NCI-H2196 (cell line): ENCODE results near the gene SCAMP4.

Source experiments
- DNase-seq: peaks from one replicate; lab custom pipeline; 2025; ENCODE audit not compliant: unreplicated experiment; lab: John Stamatoyannopoulos, UW

Gene SCAMP4

DNA sequence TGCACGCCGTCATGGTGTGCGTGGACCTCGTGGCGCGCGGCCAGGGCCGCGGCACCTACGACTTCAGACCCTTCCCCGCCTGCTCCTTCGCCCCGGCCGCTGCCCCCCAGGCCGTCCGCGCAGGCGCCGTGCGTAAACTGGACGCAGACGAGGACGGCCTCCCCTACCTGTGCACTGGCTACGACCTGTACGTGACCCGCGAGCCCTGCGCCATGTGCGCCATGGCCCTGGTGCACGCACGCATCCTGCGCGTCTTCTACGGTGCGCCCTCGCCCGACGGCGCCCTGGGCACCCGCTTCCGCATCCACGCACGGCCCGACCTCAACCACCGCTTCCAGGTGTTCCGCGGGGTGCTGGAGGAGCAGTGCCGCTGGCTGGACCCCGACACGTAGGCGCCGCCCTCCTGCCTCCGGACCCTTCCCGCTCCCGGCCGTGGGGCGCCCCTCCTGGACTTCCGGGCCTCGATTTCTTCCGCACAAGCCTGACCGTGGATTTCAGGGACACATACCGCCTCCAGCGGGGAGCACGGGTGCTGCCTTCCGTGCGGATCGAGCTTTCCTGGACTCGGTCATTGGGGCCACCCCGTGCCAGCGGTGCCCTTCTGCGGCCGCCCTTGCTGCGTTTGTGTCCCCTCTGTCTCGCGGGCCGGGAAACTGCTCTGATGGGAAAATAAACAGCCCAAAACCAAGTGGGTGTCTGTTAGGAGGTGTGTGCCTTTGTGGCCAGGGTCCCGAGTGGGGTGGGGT lies 7.7 kb downstream of the SCAMP4 start:
- no peak for DNase-seq

DNA sequence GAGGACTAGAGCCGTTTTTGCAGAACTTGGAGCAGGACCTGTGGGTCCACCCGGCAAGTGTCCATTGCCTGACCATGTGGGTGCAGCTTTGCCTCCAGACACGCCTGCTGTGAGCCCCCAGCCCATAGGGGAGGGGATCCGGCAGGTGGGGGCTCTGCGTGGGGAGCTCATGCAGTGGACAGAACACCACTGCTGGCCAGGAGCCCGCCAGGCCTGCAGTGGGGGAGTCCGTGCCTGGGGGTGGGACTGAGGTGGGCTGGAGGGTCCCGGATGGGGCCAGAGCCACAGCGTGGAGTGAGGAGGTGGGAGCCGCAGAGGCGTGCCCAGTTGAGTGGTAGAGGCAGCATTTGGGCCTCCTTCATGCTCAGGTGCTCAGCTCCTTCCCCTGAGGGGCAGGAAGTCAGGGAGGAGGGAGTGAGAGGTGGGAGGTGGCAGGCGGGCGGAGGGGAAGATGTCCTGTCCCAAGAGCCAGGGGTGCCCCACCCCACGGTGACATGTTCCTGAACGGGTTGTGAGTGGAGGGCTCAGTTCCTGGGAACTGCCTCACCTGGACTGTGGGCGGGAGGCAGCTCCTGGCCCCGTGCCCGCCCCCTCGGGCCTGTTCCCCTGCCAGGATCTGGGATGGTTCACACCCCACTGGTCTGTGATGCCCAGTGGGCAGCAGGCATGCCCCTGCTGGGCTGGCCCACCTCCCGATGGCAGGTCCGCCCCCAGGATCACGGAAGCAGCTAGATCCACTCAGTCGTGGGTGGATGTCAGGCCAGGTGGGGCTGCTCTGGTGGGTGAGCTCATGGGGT lies 8.8 kb downstream of the SCAMP4 start:
- no peak for DNase-seq

DNA sequence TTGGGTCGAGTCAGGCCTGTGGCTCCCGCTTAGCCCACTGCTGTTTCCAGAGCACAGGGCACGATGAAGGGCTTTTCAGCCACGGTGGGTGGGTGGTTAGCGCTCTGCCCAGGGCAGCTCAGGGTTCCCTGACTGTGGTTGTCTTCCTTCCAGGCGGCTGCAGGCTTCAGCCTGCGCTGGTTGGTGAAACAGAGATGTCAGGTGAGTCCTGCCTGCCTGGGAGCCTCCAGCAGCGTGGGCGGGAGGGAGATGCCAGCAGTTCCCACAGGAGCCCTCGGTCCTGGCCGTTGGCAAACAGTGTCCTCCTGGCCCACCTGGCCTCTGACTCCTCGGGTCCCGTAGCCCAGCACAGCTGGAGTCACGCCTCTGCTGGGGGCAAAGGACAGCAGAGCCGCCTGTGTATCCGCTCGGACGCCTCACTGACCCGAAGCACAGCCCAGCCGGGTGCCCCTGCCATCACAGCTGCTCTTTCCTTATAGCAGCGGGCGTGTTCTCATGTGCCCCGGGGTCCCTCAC lies 9.7 kb downstream of the SCAMP4 start:
- DNase-seq, result no peak

DNA sequence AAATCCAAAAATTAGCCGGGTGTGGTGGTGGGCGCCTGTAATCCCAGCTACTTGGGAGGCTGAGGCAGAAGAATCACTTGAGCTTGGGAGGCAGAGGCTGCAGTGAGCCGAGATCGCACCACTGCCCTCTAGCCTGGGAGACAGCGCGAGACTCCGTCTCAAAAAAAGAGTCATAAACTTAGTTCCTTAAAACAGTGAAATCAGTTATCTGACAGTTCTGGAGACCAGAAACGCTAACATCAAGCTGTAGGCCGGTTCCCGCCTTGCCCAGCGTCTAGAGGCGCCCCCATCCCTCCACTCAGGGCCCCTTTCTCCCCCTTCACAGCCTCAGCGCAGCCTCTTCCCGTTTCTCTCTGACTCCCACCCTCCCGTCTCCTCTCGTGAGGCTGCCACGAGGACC lies 11.9 kb downstream of the SCAMP4 start:
- DNase-seq, result no peak

DNA sequence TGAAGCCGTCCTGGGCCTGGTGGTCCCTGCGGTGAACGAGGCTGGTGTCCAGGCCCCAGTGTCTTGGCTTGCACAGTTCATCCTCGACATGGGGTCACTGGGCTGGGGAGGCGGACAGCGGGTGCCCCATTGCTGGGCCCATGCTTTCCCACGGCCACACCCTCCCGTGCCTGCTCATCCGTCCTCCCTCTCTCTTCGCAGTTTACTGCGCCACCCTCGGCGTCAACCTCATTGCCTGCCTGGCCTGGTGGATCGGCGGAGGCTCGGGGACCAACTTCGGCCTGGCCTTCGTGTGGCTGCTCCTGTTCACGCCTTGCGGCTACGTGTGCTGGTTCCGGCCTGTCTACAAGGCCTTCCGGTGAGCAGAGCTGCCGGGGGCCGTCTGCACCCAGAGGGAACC lies 12.7 kb downstream of the SCAMP4 start:
- DNase-seq, result no peak

DNA sequence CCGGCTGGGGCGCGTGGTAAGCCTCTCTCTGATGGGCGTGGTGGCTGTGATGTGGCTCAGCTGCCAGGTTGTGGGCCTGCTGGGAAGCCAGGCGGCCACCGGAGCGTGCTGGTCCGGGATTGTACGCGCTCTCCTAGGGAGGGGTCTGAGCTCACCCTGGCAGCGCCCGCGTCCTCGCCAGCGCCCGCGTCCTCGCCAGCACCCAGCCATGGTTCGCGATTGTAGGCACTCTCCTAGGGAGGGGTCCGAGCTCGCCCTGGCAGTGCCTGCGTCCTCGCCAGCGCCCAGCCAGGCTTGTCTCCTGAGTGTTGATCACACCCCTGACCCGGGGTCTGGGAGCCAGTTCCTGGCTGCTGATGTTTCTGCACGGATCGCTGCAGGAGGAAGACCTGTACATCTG lies 13.8 kb downstream of the SCAMP4 start:
- DNase-seq, result no peak

DNA sequence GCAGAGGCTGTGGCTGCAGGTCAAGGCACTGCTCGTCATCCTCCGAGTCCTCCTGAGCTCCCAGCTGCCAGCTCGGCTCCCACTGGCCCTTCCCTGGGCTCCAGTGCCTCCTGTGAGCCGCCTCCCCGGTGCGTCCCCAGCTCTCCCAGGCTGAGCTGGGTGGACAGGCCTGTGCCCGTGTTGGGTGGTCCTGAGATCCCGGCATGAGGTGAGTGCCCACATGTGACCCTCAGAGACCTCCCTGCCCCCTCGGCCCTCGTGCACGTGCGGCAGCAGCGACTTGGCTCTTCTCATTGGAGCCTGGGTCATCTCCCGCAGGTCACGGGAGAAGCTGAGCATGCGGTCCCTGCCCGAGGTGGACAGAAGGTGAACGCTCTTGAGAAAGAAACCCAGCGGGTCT lies 15.4 kb downstream of the SCAMP4 start:
- DNase-seq, result no peak

DNA sequence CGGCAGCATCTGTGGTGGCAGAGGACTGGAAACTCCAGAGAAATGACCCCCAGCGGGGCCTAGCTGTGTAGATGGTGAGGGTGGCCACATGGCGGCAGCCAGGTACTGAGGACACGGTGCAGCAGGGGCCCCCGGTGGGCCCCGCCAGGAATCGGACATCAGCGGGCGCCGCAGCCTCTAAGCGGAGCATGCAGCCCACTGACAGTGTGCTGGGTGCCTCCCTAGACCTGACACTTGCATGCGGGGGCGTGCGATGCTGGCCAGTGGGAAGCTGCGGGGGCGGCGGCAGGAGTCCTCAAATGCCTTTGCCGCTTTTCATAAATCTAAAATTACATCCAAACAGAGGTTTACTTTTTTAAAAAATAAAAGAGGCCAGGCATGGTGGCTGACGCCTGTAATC lies 16.1 kb downstream of the SCAMP4 start:
- DNase-seq, result no peak

DNA sequence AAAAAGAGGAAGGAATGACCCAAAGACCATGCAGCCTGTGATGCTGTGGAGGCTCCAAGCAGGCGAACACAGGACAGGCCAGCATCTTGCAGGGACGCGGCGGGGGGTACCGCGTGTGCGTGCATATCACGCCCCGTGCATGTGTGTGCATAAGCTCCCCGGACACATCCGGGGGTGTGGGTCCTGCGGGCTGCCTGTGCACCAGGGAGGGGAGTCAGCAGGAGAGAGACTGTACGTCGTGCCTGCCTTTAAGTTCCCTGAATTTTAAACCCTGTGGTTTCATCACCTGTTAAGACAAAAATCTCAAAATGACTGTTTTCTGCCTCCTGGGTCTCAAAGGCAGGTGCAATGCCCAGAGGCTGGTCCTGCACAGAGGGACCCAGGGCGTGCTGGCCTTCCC lies 16.6 kb downstream of the SCAMP4 start:
- no peak for DNase-seq

DNA sequence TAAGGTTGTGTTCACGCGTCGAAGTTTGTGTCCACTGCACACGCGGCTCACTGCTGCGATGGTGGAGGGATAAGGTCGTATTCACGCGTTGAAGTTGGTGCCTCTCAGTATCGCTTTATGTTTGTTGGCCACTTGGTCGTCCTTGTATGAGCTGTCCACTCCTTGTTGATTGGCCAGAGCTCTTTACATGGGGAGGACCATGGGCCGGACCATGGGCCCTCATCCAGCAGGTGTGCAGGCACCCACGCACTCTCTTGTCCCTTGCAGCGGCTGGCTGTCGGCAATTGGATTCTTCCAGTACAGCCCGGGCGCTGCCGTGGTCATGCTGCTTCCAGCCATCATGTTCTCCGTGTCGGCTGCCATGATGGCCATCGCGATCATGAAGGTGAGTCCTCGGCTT lies 17.6 kb downstream of the SCAMP4 start:
- no peak for DNase-seq

DNA sequence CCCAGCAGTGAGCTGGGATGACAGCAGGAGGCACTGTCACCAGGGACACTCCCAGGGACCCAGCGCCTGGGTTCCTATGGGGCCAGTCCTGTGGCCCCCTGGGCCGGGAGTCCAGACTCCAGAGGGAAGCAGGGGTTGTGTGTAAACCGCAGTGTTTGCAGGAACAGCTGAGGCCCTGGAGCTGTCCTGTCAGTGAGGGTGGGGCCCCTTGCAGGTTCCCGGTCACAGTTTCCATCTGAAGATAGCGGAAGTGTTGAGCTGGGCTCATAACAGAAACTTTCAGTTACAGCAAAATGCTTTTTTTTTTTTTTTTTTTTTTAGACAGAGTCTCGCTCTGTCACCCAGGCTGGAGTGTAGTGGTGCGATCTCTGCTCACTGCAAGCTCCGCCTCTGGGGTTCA lies 18.1 kb downstream of the SCAMP4 start:
- no peak for DNase-seq

DNA sequence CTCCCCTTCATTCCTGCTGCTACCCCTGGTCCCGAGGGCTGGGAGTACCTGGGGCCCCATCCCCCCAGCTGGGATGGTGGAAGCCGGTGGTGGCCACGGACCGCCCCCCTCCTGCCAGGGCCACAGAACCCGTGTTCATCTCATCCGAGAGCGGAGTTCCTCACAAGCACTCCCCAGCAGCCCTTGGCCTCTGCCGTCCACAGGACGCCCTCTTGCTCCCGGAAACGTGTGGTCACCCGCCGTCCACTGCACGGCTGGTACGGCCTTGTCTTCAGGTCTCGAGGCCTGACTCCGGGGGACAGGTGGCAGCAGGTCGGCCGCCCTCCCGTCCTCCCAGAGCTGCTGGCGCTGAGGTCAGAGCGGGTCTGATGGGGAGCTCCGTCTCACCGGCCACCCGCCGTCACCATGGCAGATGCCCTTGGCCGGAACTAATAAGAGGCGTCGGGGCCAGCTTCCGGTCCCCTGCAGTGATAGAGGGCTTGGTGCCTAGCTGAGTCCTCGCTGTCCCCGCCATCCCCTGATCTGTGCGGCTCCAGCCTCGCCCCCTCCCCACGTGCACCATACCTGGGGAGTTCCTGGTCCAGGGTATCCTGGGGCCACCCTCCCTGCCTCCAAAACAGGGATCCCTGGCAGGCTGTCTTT lies 19.2 kb downstream of the SCAMP4 start:
- no peak for DNase-seq

DNA sequence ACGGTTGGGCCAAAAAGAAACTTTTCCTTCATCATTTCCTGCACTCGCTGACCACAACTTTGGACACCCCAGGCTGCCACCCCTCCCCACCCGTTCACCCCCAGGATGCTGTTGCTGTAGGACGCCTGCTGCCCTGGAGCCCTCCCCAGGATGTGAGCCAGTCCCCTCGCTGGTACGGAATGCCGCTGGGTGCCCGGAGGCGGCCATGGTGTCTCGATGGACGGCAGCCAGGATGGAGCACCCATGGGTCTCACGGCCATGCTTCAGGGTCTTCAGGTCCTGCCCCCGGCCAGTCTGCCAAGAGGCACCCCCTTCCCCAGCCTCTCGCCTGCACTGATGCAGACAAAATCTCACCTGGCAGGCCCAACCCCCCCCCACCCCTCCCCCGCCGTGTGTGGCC lies 20.3 kb downstream of the SCAMP4 start:
- no peak for DNase-seq

DNA sequence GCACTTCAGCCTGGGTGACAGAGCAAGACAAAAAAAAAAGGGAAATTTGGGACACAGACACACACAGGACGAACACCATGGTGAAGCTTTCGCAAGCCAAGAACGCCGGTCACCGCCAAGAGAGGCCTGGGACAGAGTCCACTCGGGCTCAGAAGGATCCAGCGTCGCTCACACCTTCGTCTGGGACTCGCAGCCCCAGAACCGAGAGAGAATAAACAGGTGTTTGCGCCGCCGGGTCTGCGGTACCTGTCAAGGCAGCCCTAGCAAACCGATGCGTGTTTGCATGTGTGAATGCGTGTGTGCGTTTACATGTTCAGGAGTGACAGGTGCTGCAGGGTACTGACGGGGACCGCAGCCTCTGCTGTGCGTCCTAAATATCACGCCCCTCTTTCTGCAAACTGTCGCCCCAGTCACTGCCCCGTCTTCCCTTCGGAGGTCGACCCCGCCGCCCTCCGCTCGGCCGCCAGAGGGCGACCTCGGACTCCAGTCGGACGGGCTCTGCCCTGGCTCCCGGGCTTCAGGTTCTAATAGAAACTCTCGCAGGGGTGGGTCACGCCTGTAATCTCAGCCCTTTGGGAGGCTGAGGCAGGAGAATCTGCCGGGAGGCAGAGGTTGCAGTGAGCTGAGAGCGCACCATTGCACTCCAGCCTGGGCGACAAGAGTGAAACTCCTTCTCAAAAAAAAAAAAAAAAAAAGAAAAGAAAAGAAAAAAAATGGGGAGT lies 24.0 kb downstream of the SCAMP4 start:
- DNase-seq, result peak; percentile 88

DNA sequence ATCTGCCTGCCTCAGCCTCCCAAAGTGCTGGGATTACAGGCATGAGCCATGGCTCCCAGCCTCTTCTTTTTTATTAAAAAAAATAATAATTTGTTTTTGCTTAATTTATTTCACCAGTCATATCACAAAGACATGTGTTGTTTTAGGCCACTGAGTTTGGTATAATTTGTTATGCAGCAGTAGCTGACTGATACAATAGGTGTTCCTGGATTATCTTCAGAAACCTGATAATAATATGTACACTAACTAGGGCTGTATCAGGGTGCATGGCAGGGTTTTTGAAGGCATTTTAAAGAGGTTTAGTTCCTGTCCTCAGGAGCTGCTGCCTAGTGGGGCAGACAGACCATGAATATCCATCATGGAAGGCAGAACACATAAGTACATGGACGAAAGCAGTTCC lies 26.2 kb downstream of the SCAMP4 start:
- DNase-seq, result no peak

DNA sequence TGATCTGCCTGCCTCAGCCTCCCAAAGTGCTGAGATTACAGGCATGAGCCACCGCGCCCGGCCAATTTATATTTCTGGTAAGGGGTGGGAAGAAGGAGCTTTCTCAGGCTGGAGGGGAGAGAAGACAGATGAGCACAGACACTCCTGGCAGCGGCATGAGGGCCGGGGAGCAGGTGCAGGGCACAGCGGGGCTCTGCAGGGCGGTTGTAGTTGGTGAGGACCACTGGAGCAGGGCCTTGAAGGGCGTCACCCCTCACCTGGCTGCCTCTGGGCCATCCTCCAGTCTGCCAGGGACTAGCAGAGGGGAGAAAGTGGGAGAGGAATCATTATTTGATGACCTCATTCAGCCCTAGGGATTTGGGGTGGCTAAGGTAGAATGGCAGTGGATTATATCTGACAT lies 27.2 kb downstream of the SCAMP4 start:
- no peak for DNase-seq

DNA sequence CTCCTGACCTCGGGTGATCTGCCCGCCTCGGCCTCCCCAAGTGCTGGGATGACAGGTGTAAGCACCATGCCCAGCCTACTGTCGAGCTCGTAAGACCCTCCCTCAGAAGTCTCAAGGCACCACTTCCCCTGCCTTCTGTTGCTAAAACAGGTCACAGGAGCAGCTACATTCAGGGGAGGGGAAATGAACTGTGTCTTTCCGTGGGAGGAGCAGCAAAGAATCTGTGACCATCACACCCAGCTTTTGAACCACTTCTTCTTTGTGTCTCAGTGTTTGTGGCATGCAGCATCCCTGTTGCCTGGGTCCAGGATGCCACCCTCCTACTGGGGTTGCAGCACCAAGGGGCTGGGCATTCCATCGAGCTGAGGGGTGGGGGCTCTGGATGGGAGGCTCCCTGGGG lies 28.0 kb downstream of the SCAMP4 start:
- no peak for DNase-seq

DNA sequence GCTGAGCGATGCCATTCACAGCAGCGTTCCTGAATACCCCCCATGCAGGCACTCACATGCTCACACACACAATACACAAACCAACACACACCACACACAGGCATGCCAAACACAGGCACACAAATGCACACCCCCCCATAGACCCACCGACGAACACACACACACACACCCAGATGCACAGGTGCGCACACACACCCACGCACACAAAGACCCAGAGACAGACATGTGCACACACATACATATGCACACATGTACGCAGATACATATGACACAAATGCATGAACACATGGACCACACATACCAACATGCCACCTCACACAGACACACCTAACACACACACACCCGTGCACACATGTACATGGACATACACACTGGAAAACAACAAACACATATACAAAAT lies 28.7 kb downstream of the SCAMP4 start:
- DNase-seq, result no peak

DNA sequence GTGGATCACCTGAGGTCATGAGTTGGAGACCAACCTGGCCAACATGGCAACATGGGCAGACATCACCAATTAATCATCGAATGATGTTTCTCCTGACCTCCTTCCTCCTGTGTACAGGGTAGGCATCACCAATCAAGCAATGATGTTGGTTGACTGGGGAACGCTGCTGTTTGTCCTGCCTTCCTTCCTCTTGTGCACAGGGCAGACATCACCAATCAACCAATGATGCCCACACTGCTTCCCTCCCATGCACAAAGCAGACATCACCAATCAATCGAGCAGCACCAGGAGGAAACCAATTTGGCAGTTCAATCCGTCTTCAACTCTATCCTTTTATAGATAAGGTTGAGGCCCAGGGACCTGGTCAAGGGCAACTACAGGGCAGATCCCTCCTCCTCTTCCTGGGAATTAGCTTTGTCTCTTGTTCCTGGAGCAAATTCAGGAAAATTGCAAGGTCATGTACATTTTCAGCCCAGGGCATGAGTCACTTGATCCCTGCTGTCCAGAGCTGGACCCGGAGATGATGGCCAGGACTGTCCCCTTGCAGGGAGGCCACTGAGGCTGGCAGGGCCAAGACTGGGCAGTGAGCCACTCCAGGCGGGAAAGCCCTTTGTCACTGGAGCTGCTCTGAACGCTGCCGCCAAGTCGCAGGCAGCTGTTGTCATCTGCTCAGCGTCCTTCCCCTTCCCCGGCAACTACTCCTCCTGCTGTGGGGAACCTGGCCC lies 30.4 kb downstream of the SCAMP4 start:
- DNase-seq, result peak; percentile 35

DNA sequence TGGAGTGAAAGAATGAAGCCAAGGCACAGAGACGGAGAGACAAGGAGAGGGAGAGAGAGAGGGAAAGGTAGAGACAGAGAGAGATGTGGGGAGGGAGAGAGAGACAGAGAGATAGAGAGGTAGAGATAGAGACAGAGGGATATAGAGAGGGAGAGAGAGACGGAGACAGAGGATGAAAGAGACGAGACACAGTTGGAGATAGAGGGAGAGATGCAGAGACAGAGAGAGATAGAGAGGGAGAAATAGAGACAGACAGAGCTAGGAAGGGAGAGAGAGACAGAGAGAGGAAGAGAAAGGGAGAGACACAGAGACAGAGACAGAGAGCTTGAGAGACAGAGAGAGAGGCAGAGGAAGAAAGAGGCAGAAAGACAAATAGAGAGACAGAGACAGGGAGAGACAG lies 31.2 kb downstream of the SCAMP4 start:
- DNase-seq, result no peak
